SK-N-SH (cell line): Measurements from ENCODE around the gene ABCD1. TPM values are rescaled to one million over a fixed set of nuclear protein-coding genes. Genes with fewer than 3 reads are reported as not detected.

Experiments
- CTCF ChIA-PET: fragments of 300-600, 350-600 bp; formaldehyde crosslinking; extraction: SDS; loops from one replicate; lab custom pipeline; 2021; lab: Yijun Ruan, JAX
- POLR2A ChIA-PET: fragments of 350-600 bp; sonication (Branson Sonifier 250); formaldehyde crosslinking; extraction: SDS; loops from one replicate; lab custom pipeline; 2020; ENCODE audit warnings: antibody characterized with exemption, inconsistent platforms; lab: Yijun Ruan, JAX
- DNase-seq: peaks from one replicate; pipeline ENCODE4 v3.0.0; 2012
- H2AFZ ChIP-seq: fragments of 200-600 bp; sonication (generic); 2 replicates; pipeline ENCODE4 v1.8.1; 2016; ENCODE audit warnings: antibody characterized with exemption, mild to moderate bottlenecking, low read depth
- H3F3A ChIP-seq: fragments of 200-600 bp; sonication (generic); replicated peaks from 2 replicates; pipeline ENCODE3; 2016; ENCODE audit warnings: antibody characterized with exemption, mild to moderate bottlenecking; ENCODE audit not compliant: insufficient read depth
- H3K27ac ChIP-seq, 2 experiments: fragments of 200-500 bp in 1 of 2; fragments of 200-600 bp in 1 of 2; sonication (Bioruptor generic) in 1 of 2; sonication (generic), shearing (Covaris generic) in 1 of 2; 2 replicates each; pipeline versions ENCODE4 v1.5.1 to v1.6.1; 2014 to 2016; ENCODE audit warnings: low read depth in 2 of 2, inconsistent platforms in 1 of 2, low read length in 1 of 2, mild to moderate bottlenecking in 1 of 2, mixed read lengths in 1 of 2
- H3K27me3 ChIP-seq: fragments of 200-600 bp; sonication (generic), shearing (Covaris generic); 2 replicates; pipeline ENCODE4 v1.6.1; 2016; ENCODE audit warnings: mixed run types; ENCODE audit not compliant: insufficient read depth
- H3K36me3 ChIP-seq, 2 experiments: fragments of 200-500 bp in 1 of 2; fragments of 200-600 bp in 1 of 2; sonication (Bioruptor generic) in 1 of 2; sonication (generic) in 1 of 2; replicated peaks in 1 of 2; 2 replicates each; pipeline versions ENCODE3 to v1.5.1; 2014 to 2016; ENCODE audit warnings: low read length in 1 of 2, mild to moderate bottlenecking in 1 of 2; ENCODE audit not compliant: insufficient read depth in 2 of 2, control insufficient read depth in 1 of 2
- H3K4me1 ChIP-seq, 2 experiments: fragments of 200-500 bp in 1 of 2; fragments of 200-600 bp in 1 of 2; sonication (Bioruptor generic) in 1 of 2; sonication (generic), shearing (Covaris generic) in 1 of 2; 2 replicates each; pipeline versions ENCODE4 v1.5.1 to v1.6.1; 2014 to 2016; ENCODE audit warnings: low read depth in 1 of 2, low read length in 1 of 2, mixed run types in 1 of 2; ENCODE audit not compliant: insufficient read depth in 2 of 2, control insufficient read depth in 1 of 2
- H3K4me2 ChIP-seq: fragments of 200-600 bp; sonication (generic), shearing (Covaris generic); 2 replicates; pipeline ENCODE4 v1.6.1; 2017; ENCODE audit warnings: mixed run types
- H3K4me3 ChIP-seq, 2 experiments: fragments of 200-500 bp in 1 of 2; fragments of 200-600 bp in 1 of 2; sonication (Bioruptor generic) in 1 of 2; sonication (generic), shearing (Covaris generic) in 1 of 2; 2 replicates each; pipeline versions ENCODE4 v1.5.1 to v1.8.1; 2014 to 2016; ENCODE audit warnings: low read depth in 2 of 2, inconsistent platforms in 1 of 2, low read length in 1 of 2, mild to moderate bottlenecking in 1 of 2, mixed read lengths in 1 of 2, moderate library complexity in 1 of 2
- H3K79me2 ChIP-seq: fragments of 200-600 bp; sonication (generic); 2 replicates; pipeline ENCODE4 v1.8.1; 2017; ENCODE audit warnings: mild to moderate bottlenecking; ENCODE audit not compliant: insufficient read depth
- H3K9ac ChIP-seq: fragments of 200-600 bp; sonication (generic); 2 replicates; pipeline ENCODE4 v1.6.1; 2017; ENCODE audit warnings: mixed run types
- H3K9me2 ChIP-seq: fragments of 200-600 bp; sonication (generic); 2 replicates; pipeline ENCODE4 v1.6.1; 2017; ENCODE audit warnings: mixed run types
- H3K9me3 ChIP-seq: fragments of 200-600 bp; sonication (generic); 2 replicates; pipeline ENCODE4 v1.6.1; 2017; ENCODE audit warnings: mixed run types, mild to moderate bottlenecking, moderate library complexity
- H4K20me1 ChIP-seq: fragments of 200-600 bp; sonication (generic); 2 replicates; pipeline ENCODE4 v1.6.1; 2017; ENCODE audit warnings: mild to moderate bottlenecking, mixed run types; ENCODE audit not compliant: insufficient read depth
- FOXJ3 ChIP-seq: sonication (generic); formaldehyde crosslinking; IDR thresholded peaks from 2 replicates; pipeline ENCODE4 v1.5.1; 2020; ENCODE audit warnings: mild to moderate bottlenecking, missing genetic modification reagents
- GATA2 ChIP-seq: sonication (generic); formaldehyde crosslinking; IDR thresholded peaks from 2 replicates; pipeline ENCODE4 v1.5.0; 2020; ENCODE audit warnings: mild to moderate bottlenecking, missing genetic modification reagents
- PBX3 ChIP-seq: IDR thresholded peaks from 2 replicates; pipeline ENCODE4; 2012
- REST ChIP-seq: IDR thresholded peaks from 2 replicates; pipeline ENCODE4 v1.6.1; 2012; ENCODE audit warnings: mild to moderate bottlenecking, low read depth, low read length, moderate library complexity
- RFX5 ChIP-seq: IDR thresholded peaks from 2 replicates; pipeline ENCODE4 v1.6.1; 2012; ENCODE audit warnings: mild to moderate bottlenecking, improper control_type of control experiment, low read length
- RXRA ChIP-seq: IDR thresholded peaks from 2 replicates; pipeline ENCODE4 v1.4.0; 2012; ENCODE audit warnings: low read depth, mild to moderate bottlenecking, borderline replicate concordance
- SIN3A ChIP-seq: IDR thresholded peaks from 2 replicates; pipeline ENCODE4 v1.6.1; 2012; ENCODE audit warnings: low read depth, mild to moderate bottlenecking, low read length, moderate library complexity, borderline replicate concordance
- TEAD4 ChIP-seq: IDR thresholded peaks from 2 replicates; pipeline ENCODE4 v1.4.0; 2012; ENCODE audit warnings: mild to moderate bottlenecking, borderline replicate concordance; ENCODE audit not compliant: insufficient read depth
- WGBS: methylation state at CpG from one replicate; pipeline ENCODE4 v1.1.6; 2017; ENCODE audit warnings: low lambda C conversion rate; 5-methylcytosine and 5-hydroxymethylcytosine counted together
- polyA plus RNA-seq, 3 experiments: library from polyadenylated mRNA; depleted of rRNA; stranded (reverse); fragments of >200 nt; gene quantifications; 2 replicates each; pipeline ENCODE4 v1.2.3, GENCODE V29; 2012

ABCD1 gene
- polyA plus RNA-seq, 1 of the 3 experiments (the other 2 are of a cell fraction), result 7.9 TPM

GRCh38 chrX:153739754-153740486 lies 15.3 kb downstream of the ABCD1 start:
- no peaks in the 10 kb centered on the region for H3K9me2 ChIP-seq
- H3K4me3 ChIP-seq, result no peak overlapping the region
- ChIA-PET POLR2A (no interaction called here), CTCF (no interaction called here)
- H3K9me3 ChIP-seq, result no peaks in the 10 kb centered on the region
- peaks cover 0 to 4% of the 10 kb centered on the region in 2 experiments for H3K36me3 ChIP-seq
- H3K79me2 ChIP-seq, result no peaks in the 10 kb centered on the region
- no peaks in the 10 kb centered on the region for H3F3A ChIP-seq
- no peaks in the 10 kb centered on the region; the same call in none of the 2 replicates for H3K27me3 ChIP-seq
- H3K27ac ChIP-seq, result no peak overlapping the region
- peaks cover 0 to 7% of the 10 kb centered on the region in 2 experiments; a peak in 1 of 4 replicates for H3K4me1 ChIP-seq
- H2AFZ ChIP-seq, result no peak overlapping the region
- WGBS, result 33% methylated on average over 3 of the region's 29 CpGs
- H3K9ac ChIP-seq, result no peak overlapping the region
- H3K4me2 ChIP-seq, result no peak overlapping the region
- TF ChIP-seq FOXJ3 (CRISPR knock-in tag), result no peak
- no peak for TF ChIP-seq TEAD4
- no peaks in the 10 kb centered on the region for H4K20me1 ChIP-seq
- no peak for DNase-seq

GRCh38 chrX:153740631-153741222 lies 16.1 kb downstream of the ABCD1 start:
- Histone ChIP-seq H3K9me3 (no peaks in the 10 kb centered on the region), H3K27me3 (no peaks in the 10 kb centered on the region; the same call in none of the 2 replicates), H3K36me3 (peaks cover 0 to 4% of the 10 kb centered on the region in 2 experiments), H3K4me1 (peaks cover 0 to 7% of the 10 kb centered on the region in 2 experiments; a peak in 1 of 4 replicates), H3K79me2 (no peaks in the 10 kb centered on the region), H3K27ac (no peak overlapping the region), H3K4me3 (no peak overlapping the region), H3K9me2 (no peaks in the 10 kb centered on the region), H3K9ac (no peak overlapping the region), H2AFZ (no peak overlapping the region), H3F3A (no peaks in the 10 kb centered on the region), H4K20me1 (no peaks in the 10 kb centered on the region), H3K4me2 (no peak overlapping the region)
- WGBS, result 49% methylated on average over 5 of the region's 16 CpGs
- TF ChIP-seq RXRA (no peak), RFX5 (no peak), GATA2 (CRISPR knock-in tag) (no peak), PBX3 (no peak), SIN3A (no peak), REST (no peak), FOXJ3 (CRISPR knock-in tag) (no peak)
- DNase-seq, result no peak
- ChIA-PET CTCF (no interaction called here), POLR2A (no interaction called here)
